Thyroid gland (tissue), 4 donors: Measurements from ENCODE around the gene TECPR2.

Experiments
- CTCF ChIP-seq, 6 experiments: fragments of 200-600 bp in 3 of 6; fragments of 450-650 bp in 3 of 6; sonication (generic) in 3 of 6; IDR thresholded peaks; one replicate each; pipeline ENCODE4 v1.5.1; 2016 to 2019; ENCODE audit warnings: antibody characterized with exemption in 6 of 6, mild to moderate bottlenecking in 2 of 6, inconsistent platforms in 1 of 6, moderate library complexity in 1 of 6
- POLR2A ChIP-seq, 2 donors: fragments of 450-650 bp; IDR thresholded peaks; one replicate each; pipeline ENCODE4 v1.6.1; 2017; ENCODE audit warnings: antibody characterized with exemption in 2 of 2, mild to moderate bottlenecking in 2 of 2, moderate library complexity in 1 of 2

GRCh38 chr14:102503641-102504327 is 141.0 kb downstream of the TECPR2 start:
- no peak for TF ChIP-seq CTCF (IDR thresholded peaks at IDR 0.05)
- no peak for TF ChIP-seq POLR2A (IDR thresholded peaks at IDR 0.05)
